Measurements from ENCODE around the gene AFDN.

Gene AFDN

DNA sequence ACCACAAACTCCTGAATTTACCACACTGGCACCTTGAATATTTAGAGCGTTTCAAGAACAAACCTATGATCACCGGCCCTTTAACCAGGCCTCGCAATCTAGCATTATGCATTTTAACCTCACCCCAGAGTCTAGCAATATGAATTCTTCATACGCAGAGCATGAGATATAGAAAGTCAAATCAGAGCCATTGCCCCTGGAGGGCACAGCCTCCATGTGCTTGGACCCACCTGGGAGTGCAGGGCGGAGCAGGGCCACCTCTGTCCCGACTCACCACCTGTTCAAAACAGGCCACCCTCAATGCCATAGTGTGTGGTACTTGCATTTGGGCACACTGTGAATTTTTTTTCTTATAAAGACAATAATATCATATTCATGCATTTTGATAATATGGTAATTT is 19.5 kb upstream of the AFDN start:
- TF ChIP-seq FOXM1 (IDR thresholded peaks at IDR 0.05; ENCODE audit: borderline replicate concordance): no peak
- no peak for TF ChIP-seq FOXK2 (IDR thresholded peaks at IDR 0.05)
- TF ChIP-seq LEF1 (IDR thresholded peaks at IDR 0.05; ENCODE audit: borderline replicate concordance): no peak
- TF ChIP-seq NFRKB (IDR thresholded peaks at IDR 0.05): no peak
- TF ChIP-seq ARNT (IDR thresholded peaks at IDR 0.05): no peak
- no peak for TF ChIP-seq TARDBP (IDR thresholded peaks at IDR 0.05)
- no peak for TF ChIP-seq SUZ12 (IDR thresholded peaks at IDR 0.05)
- ChIA-PET CTCF (no interaction called here), POLR2A (no interaction called here)
- DNase-seq (ENCODE audit: extremely low spot score): no peak

DNA sequence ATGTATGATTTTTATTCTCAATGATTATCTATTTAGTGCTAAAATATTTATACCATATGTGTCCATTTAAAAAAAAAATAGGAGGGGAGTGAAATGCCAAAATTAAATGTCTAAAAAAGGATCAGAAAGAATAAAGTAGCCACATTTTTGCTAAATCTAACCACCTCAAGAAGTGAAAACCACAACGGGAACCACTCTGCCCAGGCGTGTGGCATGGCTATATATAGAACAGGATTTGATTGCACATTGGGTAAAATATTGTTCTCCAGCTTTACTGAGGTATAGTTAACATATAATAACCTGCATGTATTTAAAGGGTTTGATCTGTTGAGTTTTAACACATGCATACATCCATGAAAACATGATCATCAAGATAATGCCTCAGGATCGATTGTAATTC is 19.0 kb upstream of the AFDN start:
- CTCF ChIA-PET: no interaction called here
- DNase-seq (ENCODE audit: extremely low spot score): no peak

DNA sequence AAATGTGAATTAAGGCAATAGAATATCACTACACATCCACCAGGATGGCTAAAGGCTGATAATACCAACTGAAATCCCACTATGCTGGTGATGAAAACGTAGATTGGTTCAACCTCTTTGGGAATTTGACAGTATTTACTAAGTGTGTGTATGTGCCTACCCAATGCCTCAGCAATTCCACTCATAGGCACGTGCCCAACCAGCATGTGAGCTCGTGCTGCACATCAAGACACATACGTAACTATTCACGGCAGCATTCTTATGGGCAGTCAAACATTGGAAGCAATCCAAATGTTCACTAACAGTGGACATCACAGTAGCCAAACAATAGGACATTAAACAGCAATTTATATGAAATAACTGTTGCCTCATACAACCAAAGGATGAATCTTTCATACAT is 15.7 kb upstream of the AFDN start:
- TF ChIP-seq ELF4 (IDR thresholded peaks at IDR 0.05) (no peak), FOXA1 (IDR thresholded peaks at IDR 0.05) (no peak), FOXM1 (IDR thresholded peaks at IDR 0.05; ENCODE audit: borderline replicate concordance) (no peak), TARDBP (IDR thresholded peaks at IDR 0.05) (no peak), NFRKB (IDR thresholded peaks at IDR 0.05) (no peak), CTBP1 (IDR thresholded peaks at IDR 0.05; ENCODE audit: borderline replicate concordance) (no peak), ZNF384 (IDR thresholded peaks at IDR 0.05) (no peak), SP1 (IDR thresholded peaks at IDR 0.05) (no peak), ARNT (IDR thresholded peaks at IDR 0.05) (no peak), FOXK2 (IDR thresholded peaks at IDR 0.05) (no peak), L3MBTL2 (conservative IDR thresholded peaks at IDR 0.05) (no peak), HDGF (IDR thresholded peaks at IDR 0.05; ENCODE audit: borderline replicate concordance) (no peak), LEF1 (IDR thresholded peaks at IDR 0.05; ENCODE audit: borderline replicate concordance) (no peak), BHLHE40 (IDR thresholded peaks at IDR 0.05; ENCODE audit: borderline replicate concordance) (no peak), SUZ12 (IDR thresholded peaks at IDR 0.05) (no peak)
- TF ChIP-seq, protein P1, sequence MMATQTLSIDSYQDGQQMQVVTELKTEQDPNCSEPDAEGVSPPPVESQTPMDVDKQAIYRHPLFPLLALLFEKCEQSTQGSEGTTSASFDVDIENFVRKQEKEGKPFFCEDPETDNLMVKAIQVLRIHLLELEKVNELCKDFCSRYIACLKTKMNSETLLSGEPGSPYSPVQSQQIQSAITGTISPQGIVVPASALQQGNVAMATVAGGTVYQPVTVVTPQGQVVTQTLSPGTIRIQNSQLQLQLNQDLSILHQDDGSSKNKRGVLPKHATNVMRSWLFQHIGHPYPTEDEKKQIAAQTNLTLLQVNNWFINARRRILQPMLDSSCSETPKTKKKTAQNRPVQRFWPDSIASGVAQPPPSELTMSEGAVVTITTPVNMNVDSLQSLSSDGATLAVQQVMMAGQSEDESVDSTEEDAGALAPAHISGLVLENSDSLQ (IDR thresholded peaks at IDR 0.05): no peak
- CTCF ChIA-PET: no interaction called here
- POLR2A ChIA-PET: no interaction called here
- no peak for DNase-seq (ENCODE audit: extremely low spot score)

More for the DNA sequence above, 19.0 kb upstream of the AFDN start:
- no peak for TF ChIP-seq L3MBTL2 (conservative IDR thresholded peaks at IDR 0.05)
- no peak for TF ChIP-seq CTBP1 (IDR thresholded peaks at IDR 0.05; ENCODE audit: borderline replicate concordance)
- no peak for TF ChIP-seq SP1 (IDR thresholded peaks at IDR 0.05)
- no peak for TF ChIP-seq NFRKB (IDR thresholded peaks at IDR 0.05)
- TF ChIP-seq BHLHE40 (IDR thresholded peaks at IDR 0.05; ENCODE audit: borderline replicate concordance): no peak
- TF ChIP-seq, protein P1 (IDR thresholded peaks at IDR 0.05): no peak
- TF ChIP-seq ARNT (IDR thresholded peaks at IDR 0.05): no peak
- no peak for TF ChIP-seq FOXK2 (IDR thresholded peaks at IDR 0.05)
- no peak for TF ChIP-seq FOXM1 (IDR thresholded peaks at IDR 0.05; ENCODE audit: borderline replicate concordance)
- TF ChIP-seq LEF1 (IDR thresholded peaks at IDR 0.05; ENCODE audit: borderline replicate concordance): no peak
- TF ChIP-seq TARDBP (IDR thresholded peaks at IDR 0.05): no peak
- TF ChIP-seq ZNF384 (IDR thresholded peaks at IDR 0.05): no peak
- TF ChIP-seq SUZ12 (IDR thresholded peaks at IDR 0.05): no peak
- POLR2A ChIA-PET: no interaction called here

DNA sequence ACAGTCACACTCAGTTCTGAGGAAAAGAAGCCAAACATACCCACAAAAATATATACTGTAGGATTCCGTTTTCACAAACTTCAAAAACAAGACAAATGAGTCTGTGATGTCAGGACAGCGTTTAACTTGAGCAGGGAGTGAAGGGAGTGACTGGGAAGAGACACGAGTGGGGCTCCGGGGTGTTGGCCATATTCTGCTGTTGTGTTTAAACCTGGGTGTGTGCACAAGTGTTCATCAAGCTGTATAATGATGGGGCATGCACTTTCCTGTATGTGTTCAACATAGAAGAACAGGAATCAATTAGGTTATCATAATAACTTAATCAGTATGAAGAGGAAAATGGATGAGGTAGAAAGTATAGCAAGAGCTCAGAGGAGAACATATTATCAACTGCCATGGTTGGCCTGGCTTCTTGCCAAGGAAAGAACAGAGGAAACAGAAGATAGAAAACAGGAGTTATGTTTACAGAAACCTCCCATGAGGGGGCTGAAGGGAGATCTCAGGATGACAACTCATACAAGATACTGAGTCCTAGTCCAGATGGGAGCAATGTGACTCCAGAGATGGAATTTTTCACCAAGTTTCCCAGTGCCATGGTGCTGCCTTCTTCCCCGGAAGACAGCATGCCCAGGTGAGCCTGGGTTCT is 15.1 kb upstream of the AFDN start:
- CTCF ChIA-PET: no interaction called here
- POLR2A ChIA-PET: no interaction called here
- no peak for DNase-seq (ENCODE audit: extremely low spot score)
- TF ChIP-seq FOXA1 (IDR thresholded peaks at IDR 0.05): no peak
- TF ChIP-seq BHLHE40 (IDR thresholded peaks at IDR 0.05; ENCODE audit: borderline replicate concordance): no peak
- no peak for TF ChIP-seq CTBP1 (IDR thresholded peaks at IDR 0.05; ENCODE audit: borderline replicate concordance)
- TF ChIP-seq, protein P1 (IDR thresholded peaks at IDR 0.05): no peak

DNA sequence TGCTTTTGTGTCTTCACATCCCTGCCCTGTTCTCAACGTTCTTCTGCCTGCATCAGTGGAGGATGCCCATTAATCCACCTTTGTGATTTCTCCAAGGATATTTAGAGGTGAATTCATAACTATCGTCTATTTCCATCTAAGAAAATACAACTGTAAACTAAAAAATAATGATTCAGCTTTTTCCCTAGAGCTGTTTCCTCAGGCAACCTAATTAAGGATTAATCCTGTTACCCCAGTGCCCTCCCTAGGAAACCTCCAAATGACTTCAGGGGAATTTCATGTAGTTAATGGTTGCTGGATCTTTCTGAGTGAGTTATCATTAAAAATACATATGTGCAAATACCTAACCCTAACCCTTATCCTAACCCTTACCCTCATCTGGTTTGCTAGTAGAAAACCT is 14.6 kb upstream of the AFDN start:
- CTCF ChIA-PET: no interaction called here
- POLR2A ChIA-PET: no interaction called here
- TF ChIP-seq SUZ12 (IDR thresholded peaks at IDR 0.05): no peak
- TF ChIP-seq NFRKB (IDR thresholded peaks at IDR 0.05): no peak
- no peak for TF ChIP-seq SP1 (IDR thresholded peaks at IDR 0.05)
- no peak for TF ChIP-seq HDGF (IDR thresholded peaks at IDR 0.05; ENCODE audit: borderline replicate concordance)
- no peak for TF ChIP-seq ZNF384 (IDR thresholded peaks at IDR 0.05)
- no peak for TF ChIP-seq ELF4 (IDR thresholded peaks at IDR 0.05)
- no peak for TF ChIP-seq FOXA1 (IDR thresholded peaks at IDR 0.05)
- no peak for TF ChIP-seq L3MBTL2 (conservative IDR thresholded peaks at IDR 0.05)
- no peak for TF ChIP-seq ARNT (IDR thresholded peaks at IDR 0.05)
- no peak for TF ChIP-seq BHLHE40 (IDR thresholded peaks at IDR 0.05; ENCODE audit: borderline replicate concordance)
- no peak for TF ChIP-seq LEF1 (IDR thresholded peaks at IDR 0.05; ENCODE audit: borderline replicate concordance)
- no peak for TF ChIP-seq FOXK2 (IDR thresholded peaks at IDR 0.05)
- no peak for TF ChIP-seq CTBP1 (IDR thresholded peaks at IDR 0.05; ENCODE audit: borderline replicate concordance)
- TF ChIP-seq FOXM1 (IDR thresholded peaks at IDR 0.05; ENCODE audit: borderline replicate concordance): no peak
- TF ChIP-seq, protein P1 (IDR thresholded peaks at IDR 0.05): no peak
- no peak for DNase-seq (ENCODE audit: extremely low spot score)
